Activated CD8-positive, alpha-beta T cell treated with anti-CD3 and anti-CD28 coated beads for 36 hours (primary cell): Measurements from ENCODE around the gene TAPBPL. TPM values are rescaled to one million over a fixed set of nuclear protein-coding genes. Genes with fewer than 3 reads are reported as not detected.

Source experiments
- ATAC-seq: fragments of 200-7000 bp; cut with Tn5 transposase; one replicate; pipeline ENCODE4 v1.10.0; 2021; ENCODE audit warnings: mild to moderate bottlenecking, moderate library complexity
- CTCF ChIA-PET: fragments of 350-600 bp; sonication (Branson Sonifier 250); formaldehyde crosslinking; loops from one replicate; lab custom pipeline; 2021; ENCODE audit warnings: antibody characterized with exemption; lab: Charles Lee
- POLR2A ChIA-PET: fragments of 350-600 bp; sonication (Branson Sonifier 250); formaldehyde crosslinking; loops from one replicate; lab custom pipeline; 2021; ENCODE audit warnings: antibody characterized with exemption; lab: Charles Lee
- DNase-seq: peaks from one replicate; pipeline ENCODE4 v3.0.0-alpha.2; 2020
- H3K27ac Mint-ChIP-seq: one replicate; pipeline ENCODE4 v1.8.0; 2021; ENCODE audit warnings: mild to moderate bottlenecking, mixed read lengths
- H3K27me3 Mint-ChIP-seq: one replicate; pipeline ENCODE4 v1.8.0; 2021; ENCODE audit warnings: mixed read lengths
- H3K36me3 Mint-ChIP-seq: one replicate; pipeline ENCODE4 v1.8.0; 2021; ENCODE audit warnings: low read depth, mixed read lengths
- H3K4me1 Mint-ChIP-seq: one replicate; pipeline ENCODE4 v1.8.0; 2021; ENCODE audit warnings: low read depth, mixed read lengths
- H3K4me3 Mint-ChIP-seq: one replicate; pipeline ENCODE4 v1.8.0; 2021; ENCODE audit warnings: mild to moderate bottlenecking, moderate library complexity, mixed read lengths
- H3K9me3 Mint-ChIP-seq: one replicate; pipeline ENCODE4 v1.8.0; 2021; ENCODE audit warnings: mixed read lengths
- intact Hi-C: fragments of 100-400 bp; cut with micrococcal nuclease; formaldehyde crosslinking; loops from one replicate; pipeline ENCODE4 v1.10.0; 2022
- total RNA-seq, 2 experiments: library from RNA; stranded (reverse); gene quantifications; one replicate each; pipeline ENCODE4 v1.2.3, GENCODE V29; 2021
- TF ChIP-seq, protein P1 (sequence below): fragments of 200-600 bp; IDR thresholded peaks from one replicate; pipeline ENCODE4 v1.8.0; 2022; ENCODE audit warnings: antibody characterized with exemption, mild to moderate bottlenecking

TAPBPL gene
- total RNA-seq, 2 experiments from 2014 or later: 23.3 to 28.0 TPM

DNA sequence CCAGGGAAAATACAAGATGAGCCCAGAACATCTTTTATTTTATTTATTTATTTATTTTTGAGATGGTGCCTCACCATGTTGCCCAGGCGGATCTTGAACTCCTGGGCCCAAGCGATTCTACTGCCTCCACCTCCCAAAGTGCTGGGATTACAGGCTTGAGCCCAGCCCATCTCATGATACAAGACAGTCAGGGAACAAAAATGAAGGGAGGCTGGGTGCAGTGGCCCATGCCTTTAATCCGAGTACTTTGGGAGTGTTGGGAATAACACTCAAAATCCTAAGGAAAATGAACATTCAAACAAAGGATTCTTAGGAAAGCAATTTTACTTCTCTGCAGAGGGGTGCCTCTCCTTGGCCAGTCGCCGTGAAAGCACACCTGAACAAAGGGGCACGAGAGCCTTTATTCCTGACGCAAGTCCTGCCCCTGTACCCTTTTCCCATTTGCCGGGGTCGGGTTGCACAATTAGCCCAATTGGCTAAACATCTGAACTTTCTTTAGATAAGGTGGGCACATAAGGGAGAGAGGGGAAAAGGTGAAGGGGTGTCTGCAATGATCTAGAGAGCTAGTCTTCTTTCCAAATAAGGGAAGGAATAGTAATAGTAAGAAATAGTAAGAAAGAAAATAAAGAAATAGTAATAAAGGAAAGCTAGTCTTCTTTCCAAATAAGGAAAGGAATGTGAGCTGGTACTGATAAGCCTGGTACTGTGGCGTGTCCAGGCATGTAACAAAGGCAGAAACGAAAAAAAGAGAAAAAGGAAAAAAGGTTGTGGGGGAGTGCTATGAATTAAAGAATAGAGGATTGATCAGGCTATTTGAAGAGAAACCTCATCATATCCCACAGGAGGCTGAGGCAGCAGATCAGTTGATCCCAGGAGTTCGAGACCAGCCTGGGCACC lies 55.5 kb downstream of the TAPBPL start:
- peaks cover 11% of the 10 kb centered on the region for H3K4me1 Mint-ChIP-seq
- CTCF ChIA-PET: interaction anchor here (0.9 to 1.6 kb wide), 2 partner anchors 46 to 84 kb away, joined by 3 to 4 read pairs; no protein-coding TSS in a partner anchor
- H3K9me3 Mint-ChIP-seq: no peaks in the 10 kb centered on the region
- no peak for DNase-seq
- H3K36me3 Mint-ChIP-seq: peaks cover 41% of the 10 kb centered on the region
- no peak overlapping the region for H3K4me3 Mint-ChIP-seq
- intact Hi-C loops: no loop called here
- no peak for ATAC-seq
- POLR2A ChIA-PET: interaction anchor here (0.9 kb wide), 1 partner anchor 9 kb away, joined by 3 read pairs; no protein-coding TSS in a partner anchor
- TF ChIP-seq, protein P1, sequence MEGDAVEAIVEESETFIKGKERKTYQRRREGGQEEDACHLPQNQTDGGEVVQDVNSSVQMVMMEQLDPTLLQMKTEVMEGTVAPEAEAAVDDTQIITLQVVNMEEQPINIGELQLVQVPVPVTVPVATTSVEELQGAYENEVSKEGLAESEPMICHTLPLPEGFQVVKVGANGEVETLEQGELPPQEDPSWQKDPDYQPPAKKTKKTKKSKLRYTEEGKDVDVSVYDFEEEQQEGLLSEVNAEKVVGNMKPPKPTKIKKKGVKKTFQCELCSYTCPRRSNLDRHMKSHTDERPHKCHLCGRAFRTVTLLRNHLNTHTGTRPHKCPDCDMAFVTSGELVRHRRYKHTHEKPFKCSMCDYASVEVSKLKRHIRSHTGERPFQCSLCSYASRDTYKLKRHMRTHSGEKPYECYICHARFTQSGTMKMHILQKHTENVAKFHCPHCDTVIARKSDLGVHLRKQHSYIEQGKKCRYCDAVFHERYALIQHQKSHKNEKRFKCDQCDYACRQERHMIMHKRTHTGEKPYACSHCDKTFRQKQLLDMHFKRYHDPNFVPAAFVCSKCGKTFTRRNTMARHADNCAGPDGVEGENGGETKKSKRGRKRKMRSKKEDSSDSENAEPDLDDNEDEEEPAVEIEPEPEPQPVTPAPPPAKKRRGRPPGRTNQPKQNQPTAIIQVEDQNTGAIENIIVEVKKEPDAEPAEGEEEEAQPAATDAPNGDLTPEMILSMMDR: no peak
- H3K27ac Mint-ChIP-seq: no peak overlapping the region
- H3K27me3 Mint-ChIP-seq: no peaks in the 10 kb centered on the region

DNA sequence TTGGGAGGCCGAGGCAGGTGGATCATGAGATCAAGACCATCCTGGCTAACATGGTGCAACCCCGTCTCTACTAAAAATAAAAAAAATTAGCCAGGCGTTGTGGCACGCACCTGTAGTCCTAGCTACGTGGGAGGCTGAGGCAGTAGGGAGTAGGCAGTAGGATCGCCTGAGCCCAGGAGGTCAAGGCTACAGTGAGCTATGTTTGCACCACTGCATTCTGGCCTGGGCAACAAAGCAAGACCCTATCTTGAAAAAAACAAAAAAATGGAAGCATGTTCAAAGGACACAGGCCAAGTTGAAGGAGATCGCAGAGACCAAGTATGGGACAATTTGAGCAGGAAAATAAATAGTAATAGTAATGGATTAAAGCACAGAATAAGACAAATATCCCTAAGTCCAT lies 56.2 kb downstream of the TAPBPL start:
- CTCF ChIA-PET: interaction anchor here (0.9 to 1.6 kb wide), 2 partner anchors 47 to 84 kb away, joined by 3 to 4 read pairs; no protein-coding TSS in a partner anchor
- H3K4me1 Mint-ChIP-seq: peaks cover 11% of the 10 kb centered on the region
- no peaks in the 10 kb centered on the region for H3K27me3 Mint-ChIP-seq
- no peak for ATAC-seq
- H3K27ac Mint-ChIP-seq: no peak overlapping the region
- peaks cover 49% of the 10 kb centered on the region for H3K36me3 Mint-ChIP-seq
- TF ChIP-seq, protein P1: no peak
- POLR2A ChIA-PET: no interaction called here
- DNase-seq: no peak
- no peaks in the 10 kb centered on the region for H3K9me3 Mint-ChIP-seq
- no peak overlapping the region for H3K4me3 Mint-ChIP-seq
- intact Hi-C loops: no loop called here

Other genes starting within 250 kb of the TAPBPL start
- not detected for gene PLEKHG6, start 141.4 kb upstream of the TAPBPL start, total RNA-seq
- 10 to 100 TPM; 40.6 TPM for gene TNFRSF1A, start 110.0 kb upstream of the TAPBPL start, total RNA-seq
- 1 to 10 TPM; 2.3 to 3.8 TPM for gene SCNN1A, start 76.5 kb upstream of the TAPBPL start, total RNA-seq
- 1 to 10 TPM; 1.5 to 1.6 TPM for gene LTBR, start 67.9 kb upstream of the TAPBPL start, total RNA-seq
- 100 to 1,000 TPM; 160 to 164 TPM for gene CD27, start 7.1 kb upstream of the TAPBPL start, total RNA-seq
- 10 to 100 TPM; 50.0 to 51.2 TPM for gene VAMP1, start 18.6 kb downstream of the TAPBPL start, total RNA-seq
- gene MRPL51, start 41.2 kb downstream of the TAPBPL start, total RNA-seq: 100 to 1,000 TPM; 230 to 254 TPM
- 100 to 1,000 TPM; 195 to 196 TPM for gene NCAPD2, start 42.1 kb downstream of the TAPBPL start, total RNA-seq
- gene GAPDH, start 82.5 kb downstream of the TAPBPL start, total RNA-seq: 1,000 to 10,000 TPM; 9,109 to 9,234 TPM
- 1 to 10 TPM; 7.8 to 8.5 TPM for gene IFFO1, start 104.0 kb downstream of the TAPBPL start, total RNA-seq
- gene NOP2, start 116.2 kb downstream of the TAPBPL start, total RNA-seq: 10 to 100 TPM; 87.9 to 89.4 TPM
- gene CHD4, start 155.3 kb downstream of the TAPBPL start, total RNA-seq: 100 to 1,000 TPM; 273 to 277 TPM
- gene LPAR5, start 183.9 kb downstream of the TAPBPL start, total RNA-seq: 1 to 10 TPM; 6.6 to 8.1 TPM
- gene ACRBP, start 195.4 kb downstream of the TAPBPL start, total RNA-seq: 1 to 10 TPM; 1.3 to 2.0 TPM
- gene ING4, start 211.1 kb downstream of the TAPBPL start, total RNA-seq: 10 to 100 TPM; 16.6 to 16.7 TPM
- gene ZNF384, start 237.3 kb downstream of the TAPBPL start, total RNA-seq: 10 to 100 TPM; 55.2 to 56.7 TPM
- not detected for gene PIANP, start 248.8 kb downstream of the TAPBPL start, total RNA-seq